HG02588 (cell line): Measurements from ENCODE around the gene SEPTIN8.
"Not testable (repeated sequence)": the region's sequence is repeated elsewhere in the genome, so short reads cannot be mapped to it uniquely, and the experiment has no call there.

Experiments
- ATAC-seq: cut with Tn5 transposase; IDR thresholded peaks from one replicate; pipeline ENCODE4 v1.9.1; 2021; ENCODE audit warnings: mild to moderate bottlenecking, moderate library complexity; ENCODE audit not compliant: unreplicated experiment

The SEPTIN8 gene

GRCh38 chr5:132812781-132813598, 36.0 kb upstream of the SEPTIN8 start, which contains the start of gene SOWAHA:
Gene SOWAHA, plus strand, starts transcription at chr5:132813302. Its CDS starts 320 bp downstream, at chr5:132813622.
- ATAC-seq: no peak

GRCh38 chr5:132812123-132812765, 35.2 kb upstream of the SEPTIN8 start:
- no peak for ATAC-seq

DNA sequence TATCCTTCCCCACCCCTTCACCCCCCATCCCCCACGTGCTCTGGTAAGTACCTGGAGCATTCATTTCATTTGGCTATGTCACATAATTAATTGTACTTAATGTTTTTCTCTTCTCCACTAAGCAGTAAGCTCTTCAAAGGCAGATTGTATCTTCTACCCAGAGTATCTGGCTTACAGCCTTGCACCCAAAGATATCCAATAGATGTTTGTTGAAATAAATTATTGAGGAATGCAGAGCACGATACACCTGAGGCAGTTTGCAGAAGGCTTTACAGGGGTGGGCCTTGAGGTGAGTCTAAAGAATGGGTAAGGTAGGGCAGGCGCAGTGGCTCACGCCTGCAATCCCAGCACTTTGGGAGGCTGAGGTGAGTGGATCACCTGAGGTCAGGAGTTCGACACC, 33.6 kb upstream of the SEPTIN8 start:
- no peak for ATAC-seq

- no peak for ATAC-seq
Measured at GRCh38 chr5:132808866-132809265, 31.8 kb upstream of the SEPTIN8 start.

GRCh38 chr5:132808448-132808847, 31.4 kb upstream of the SEPTIN8 start:
- ATAC-seq: no peak

- ATAC-seq: no peak
Measured at GRCh38 chr5:132807163-132807838, 30.3 kb upstream of the SEPTIN8 start.

DNA sequence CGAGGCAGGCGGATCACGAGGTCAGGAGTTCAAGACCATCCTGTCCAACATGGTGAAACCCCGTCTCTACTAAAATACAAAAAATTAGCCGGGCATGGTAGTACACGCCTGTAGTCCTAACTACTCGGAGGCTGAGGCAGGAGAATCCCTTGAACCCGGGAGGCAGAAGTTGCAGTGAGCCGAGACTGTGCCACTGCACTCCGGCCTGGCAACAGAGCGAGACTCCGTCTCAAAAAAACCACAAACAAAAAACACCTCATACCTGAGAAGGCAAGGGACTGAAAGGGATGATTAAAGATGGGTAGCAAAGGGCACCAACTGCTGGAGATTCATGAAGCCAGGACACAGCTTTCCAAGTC, 29.7 kb upstream of the SEPTIN8 start:
- ATAC-seq: not testable (repeated sequence)

DNA sequence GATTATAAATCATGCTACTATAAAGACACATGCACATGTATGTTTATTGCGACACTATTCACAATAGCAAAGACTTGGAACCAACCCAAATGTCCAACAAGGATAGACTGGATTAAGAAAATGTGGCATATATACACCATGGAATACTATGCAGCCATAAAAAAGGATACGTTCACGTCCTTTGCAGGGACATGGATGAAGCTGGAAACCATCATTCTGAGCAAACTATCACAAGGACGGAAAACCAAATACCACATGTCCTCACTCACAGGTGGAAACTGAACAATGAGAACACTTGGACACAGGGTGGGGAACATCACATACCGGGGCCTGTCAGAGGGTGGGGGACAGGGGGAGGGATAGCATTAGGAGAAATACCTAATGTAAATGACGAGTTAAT, 28.8 kb upstream of the SEPTIN8 start:
- ATAC-seq: not testable (repeated sequence)

GRCh38 chr5:132804219-132804618, 27.2 kb upstream of the SEPTIN8 start:
- not testable (repeated sequence) for ATAC-seq

DNA sequence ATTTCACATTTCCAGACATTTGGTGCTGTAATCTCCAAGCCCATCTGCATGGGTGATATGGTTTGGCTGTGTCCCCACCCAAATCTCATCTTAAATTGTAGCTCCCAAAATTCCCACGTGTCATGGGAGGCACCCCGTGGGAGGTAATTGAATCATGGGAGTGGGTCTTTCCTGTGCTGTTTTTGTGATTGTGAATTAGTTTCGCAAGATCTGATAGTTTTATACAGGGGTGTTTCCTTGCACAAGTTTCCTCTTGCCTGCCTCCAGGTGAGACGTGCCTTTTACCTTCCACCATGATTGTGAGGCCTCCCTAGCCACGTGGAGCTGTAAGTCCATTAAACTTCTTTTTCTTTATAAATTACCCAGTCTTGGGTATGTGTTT, 25.6 kb upstream of the SEPTIN8 start:
- ATAC-seq: not testable (repeated sequence)

DNA sequence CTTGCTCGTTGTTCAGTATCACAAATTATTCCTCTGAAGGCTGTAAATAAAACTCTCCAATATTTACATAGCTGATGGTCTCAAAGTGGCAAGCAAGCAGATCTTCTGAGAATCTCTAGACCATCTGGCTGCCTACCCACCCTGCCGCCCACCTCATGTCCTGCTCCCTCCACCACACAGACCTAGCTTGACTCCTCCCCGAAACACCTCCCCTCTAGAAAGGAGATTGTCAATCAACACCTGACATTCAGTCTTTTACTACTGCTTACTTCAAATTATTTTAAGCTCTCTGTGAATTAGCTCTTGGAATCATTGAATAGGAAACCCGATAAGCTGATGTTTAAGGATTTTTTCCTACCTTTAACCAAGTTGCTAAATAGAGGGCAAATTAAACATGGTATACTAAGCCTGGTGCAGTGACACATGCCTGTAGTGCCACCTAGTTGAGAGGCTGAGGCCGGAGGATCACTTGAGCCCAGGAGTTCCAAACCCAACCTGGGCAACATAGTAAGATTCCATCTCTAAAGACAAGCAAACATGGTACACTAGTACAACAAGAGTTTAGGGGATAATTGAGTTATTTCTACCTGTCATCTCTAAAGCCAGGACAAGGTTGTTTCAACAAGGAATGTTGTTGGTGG, 25.1 kb upstream of the SEPTIN8 start:
- no peak for ATAC-seq

DNA sequence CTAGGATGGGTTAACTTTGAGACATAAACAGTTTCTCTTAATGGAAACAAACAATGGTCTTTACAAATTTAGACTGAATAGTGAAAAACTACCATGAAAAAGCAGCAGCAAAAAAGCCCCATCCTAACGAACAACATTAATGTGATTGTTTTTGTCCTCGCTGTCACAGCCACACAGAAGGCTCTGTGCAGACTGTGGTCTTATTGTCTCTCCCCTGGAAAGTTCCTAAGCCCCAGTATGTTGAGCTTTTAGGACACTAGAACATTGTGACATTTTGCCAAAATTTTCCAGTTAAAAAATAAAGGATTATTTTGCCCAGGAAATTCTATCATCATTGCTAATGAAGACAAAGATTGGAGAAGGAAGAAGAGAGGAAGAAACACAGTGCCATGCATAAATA, 23.5 kb upstream of the SEPTIN8 start:
- ATAC-seq: no peak

DNA sequence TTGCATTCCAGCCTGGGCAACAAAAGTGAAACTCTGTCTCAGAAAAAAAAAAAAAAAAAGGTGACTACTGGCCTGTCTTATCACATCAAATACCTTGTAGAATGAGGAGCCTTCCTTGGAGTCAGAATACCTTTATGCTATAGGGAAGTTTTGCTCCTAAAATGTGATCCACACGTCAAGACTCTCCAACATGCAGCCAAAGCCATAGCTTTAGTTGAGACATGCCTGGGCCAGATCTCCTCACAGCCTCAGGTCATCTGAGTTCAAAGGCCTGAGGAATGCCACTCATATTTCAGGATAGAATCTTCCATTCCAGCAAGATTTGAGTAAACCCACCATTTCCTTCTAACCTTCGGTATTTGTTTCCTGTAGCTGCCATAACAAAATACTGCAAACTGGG, 22.4 kb upstream of the SEPTIN8 start:
- no peak for ATAC-seq

- ATAC-seq: no peak
Measured at GRCh38 chr5:132797651-132798050, 20.6 kb upstream of the SEPTIN8 start.

- no peak for ATAC-seq
Measured at GRCh38 chr5:132791026-132791425, 14.0 kb upstream of the SEPTIN8 start.

DNA sequence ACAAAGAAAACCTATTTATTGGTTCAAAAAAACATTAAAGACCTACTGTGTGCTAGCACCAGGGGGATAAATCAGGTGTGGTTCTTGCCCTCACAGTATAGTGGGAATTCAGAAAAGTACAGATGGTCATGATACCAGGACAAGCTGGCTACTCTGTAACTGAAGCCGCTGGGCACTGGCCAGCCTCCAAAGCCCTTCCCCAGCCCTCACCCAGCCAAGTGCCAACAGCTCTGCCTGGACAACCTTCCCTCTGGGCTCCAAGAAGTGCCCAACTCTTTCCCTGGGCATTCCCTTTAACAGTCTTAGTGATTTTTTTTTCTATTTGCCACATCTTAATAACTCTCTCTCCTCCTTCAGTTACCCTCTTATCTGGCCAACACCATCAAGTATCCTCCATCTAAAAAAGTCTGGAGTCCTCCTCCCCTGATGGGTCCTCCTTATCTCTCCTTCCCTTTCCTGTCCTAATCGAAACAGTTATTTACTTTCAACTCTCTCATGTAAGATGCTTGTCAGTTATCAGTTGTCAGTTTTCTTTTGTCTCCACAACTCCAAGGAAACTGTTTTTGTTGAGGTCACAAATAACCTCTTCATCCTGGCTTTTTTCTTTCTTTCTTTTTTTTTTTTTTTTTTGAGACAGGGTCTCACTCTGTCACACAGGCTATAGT, 13.3 kb upstream of the SEPTIN8 start:
- no peak for ATAC-seq

DNA sequence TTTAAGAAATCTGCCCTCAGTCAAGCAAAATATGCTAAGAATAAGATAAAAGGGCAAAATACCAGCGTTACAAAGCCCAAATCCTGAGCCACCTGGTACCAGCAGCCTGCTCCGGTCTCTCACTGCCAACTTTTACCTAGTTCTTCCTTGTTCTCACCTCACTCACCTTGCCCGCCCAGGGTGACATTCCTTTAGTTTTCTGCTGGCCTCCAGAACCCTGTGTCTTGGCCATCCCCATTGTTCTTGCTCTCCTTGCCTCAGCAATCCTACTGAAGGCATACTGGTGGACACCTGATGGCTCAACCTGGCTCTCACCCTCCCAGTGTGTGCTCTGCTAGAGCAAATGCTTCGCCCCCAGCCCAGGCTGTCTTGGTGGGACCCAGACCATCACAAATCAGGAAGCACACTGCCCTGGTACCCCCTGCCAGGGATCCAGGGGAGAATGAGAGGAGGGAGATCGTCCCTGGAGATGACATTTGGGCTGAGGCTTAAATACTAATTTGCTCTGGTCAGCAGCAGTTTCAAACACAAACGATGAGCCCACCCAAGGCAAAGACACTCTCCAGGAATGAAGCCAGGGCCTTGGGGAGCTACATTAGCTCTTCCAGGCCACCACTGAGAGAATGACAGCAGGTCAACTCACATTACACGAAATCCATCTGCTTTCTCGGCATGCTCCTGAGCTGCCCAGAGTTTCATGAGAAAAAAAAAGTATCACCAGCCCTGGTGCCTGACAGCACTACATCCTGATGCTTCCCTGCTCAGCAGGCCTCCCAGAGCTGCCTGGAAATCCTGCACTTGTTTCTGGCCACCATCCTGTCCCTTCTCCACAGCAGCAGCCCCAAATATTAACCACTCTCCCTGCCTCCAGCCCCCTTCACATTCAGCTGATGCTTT, 12.2 kb upstream of the SEPTIN8 start:
- no peak for ATAC-seq

DNA sequence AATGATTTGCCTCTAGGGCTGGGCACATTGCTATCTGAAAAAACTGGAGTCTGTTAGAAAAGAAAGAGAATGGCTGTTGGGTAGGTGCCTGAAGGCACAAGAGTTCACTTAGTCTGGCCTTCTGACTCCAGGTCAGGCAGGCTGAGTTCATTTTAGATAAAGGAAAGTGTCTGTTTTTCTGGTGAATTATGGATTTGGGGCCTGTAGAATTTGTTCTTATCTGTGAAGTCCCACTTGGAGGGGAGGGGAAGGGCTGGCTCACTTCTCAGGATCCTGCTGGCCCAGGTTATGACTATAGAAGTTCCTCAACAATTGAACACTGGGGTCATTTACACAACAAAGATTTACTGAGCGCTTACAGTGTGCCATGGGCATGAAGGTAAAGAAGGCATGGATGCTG, 11.5 kb upstream of the SEPTIN8 start:
- no peak for ATAC-seq

- no peak for ATAC-seq
Measured at GRCh38 chr5:132787076-132787475, 10.0 kb upstream of the SEPTIN8 start.

DNA sequence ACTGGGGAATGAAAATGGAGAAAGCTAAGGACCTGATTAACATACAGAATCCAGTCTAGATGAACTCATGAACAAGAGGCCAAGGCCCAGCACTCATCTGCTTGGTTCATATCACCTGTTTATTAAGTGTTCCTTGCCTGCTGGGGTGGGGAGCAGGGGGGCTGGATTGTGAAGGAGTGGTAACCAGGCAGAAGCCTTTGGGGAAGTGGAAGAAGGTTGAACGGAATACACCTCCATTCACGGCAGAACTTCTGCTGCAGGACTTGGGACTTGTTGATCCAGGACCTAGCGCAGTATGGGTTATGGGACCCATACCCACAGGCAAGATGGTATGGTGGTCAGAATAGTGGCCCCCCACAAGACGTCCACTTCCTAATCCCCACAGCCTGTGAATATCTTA, 8.8 kb upstream of the SEPTIN8 start:
- ATAC-seq: no peak
